ENCODE measurements around the gene PDSS2. TPM values are rescaled to one million over a fixed set of nuclear protein-coding genes. Genes with fewer than 3 reads are reported as not detected.

The PDSS2 gene
- total RNA-seq, 4 donors from 2014 or later = 2.3 to 16.9 (median 10.7) TPM

- no peaks in the 10 kb centered on the region for H3K9me3 ChIP-seq
- no peak overlapping the region for H3K4me3 ChIP-seq
- no peak for TF ChIP-seq POLR2A (IDR thresholded peaks at IDR 0.05)
- intact Hi-C loops (cut with DNase I; ENCODE audit: low total_unique reads) = no loop called here
- H3K27ac ChIP-seq = no peak overlapping the region
- no peaks in the 10 kb centered on the region for H3K4me1 ChIP-seq
- H3K36me3 ChIP-seq = no peaks in the 10 kb centered on the region
- no peaks in the 10 kb centered on the region for H3K27me3 ChIP-seq
- no peak for DNase-seq
These were observed 114.0 kb downstream of the PDSS2 start for GRCh38 chr6:107345393-107345792.

GRCh38 chr6:107344981-107345380 is 114.4 kb downstream of the PDSS2 start:
- intact Hi-C loops (cut with DNase I; ENCODE audit: low total_unique reads) = no loop called here
- Histone ChIP-seq H3K4me3 (no peak overlapping the region), H3K36me3 (no peaks in the 10 kb centered on the region), H3K9me3 (no peaks in the 10 kb centered on the region), H3K27me3 (no peaks in the 10 kb centered on the region), H3K27ac (no peak overlapping the region), H3K4me1 (no peaks in the 10 kb centered on the region)
- DNase-seq = no peak
- no peak for TF ChIP-seq POLR2A (IDR thresholded peaks at IDR 0.05)
- no peak for TF ChIP-seq CTCF (IDR thresholded peaks at IDR 0.05)

- H3K27me3 ChIP-seq = no peaks in the 10 kb centered on the region
- DNase-seq = no peak
- no peaks in the 10 kb centered on the region for H3K36me3 ChIP-seq
- intact Hi-C loops (cut with DNase I; ENCODE audit: low total_unique reads) = no loop called here
- no peak for TF ChIP-seq POLR2A (IDR thresholded peaks at IDR 0.05)
- H3K27ac ChIP-seq = no peak overlapping the region
- H3K4me1 ChIP-seq = no peaks in the 10 kb centered on the region
- no peaks in the 10 kb centered on the region for H3K9me3 ChIP-seq
- H3K4me3 ChIP-seq = no peak overlapping the region
These were observed 115.0 kb downstream of the PDSS2 start for GRCh38 chr6:107344383-107344782.

GRCh38 chr6:107342144-107342543 is 117.2 kb downstream of the PDSS2 start:
- no peak overlapping the region for H3K4me3 ChIP-seq
- intact Hi-C loops (cut with DNase I; ENCODE audit: low total_unique reads) = no loop called here
- no peak overlapping the region for H3K27ac ChIP-seq
- no peaks in the 10 kb centered on the region for H3K27me3 ChIP-seq
- no peaks in the 10 kb centered on the region for H3K36me3 ChIP-seq
- no peak for TF ChIP-seq CTCF (IDR thresholded peaks at IDR 0.05)
- no peak for TF ChIP-seq POLR2A (IDR thresholded peaks at IDR 0.05)
- H3K4me1 ChIP-seq = no peaks in the 10 kb centered on the region
- no peak for DNase-seq
- H3K9me3 ChIP-seq = no peaks in the 10 kb centered on the region

- H3K27me3 ChIP-seq = no peaks in the 10 kb centered on the region
- no peaks in the 10 kb centered on the region for H3K36me3 ChIP-seq
- H3K27ac ChIP-seq = no peak overlapping the region
- no peak overlapping the region for H3K4me3 ChIP-seq
- no peaks in the 10 kb centered on the region for H3K9me3 ChIP-seq
- H3K4me1 ChIP-seq = no peaks in the 10 kb centered on the region
- TF ChIP-seq POLR2A (IDR thresholded peaks at IDR 0.05) (no peak), CTCF (IDR thresholded peaks at IDR 0.05) (no peak)
- intact Hi-C loops (cut with DNase I; ENCODE audit: low total_unique reads) = no loop called here
- DNase-seq = no peak
These were observed 118.5 kb downstream of the PDSS2 start for GRCh38 chr6:107340881-107341280.

GRCh38 chr6:107337191-107337741 is 122.1 kb downstream of the PDSS2 start:
- TF ChIP-seq CTCF (IDR thresholded peaks at IDR 0.05) (no peak), POLR2A (IDR thresholded peaks at IDR 0.05) (no peak)
- no peaks in the 10 kb centered on the region for H3K27me3 ChIP-seq
- H3K36me3 ChIP-seq = no peaks in the 10 kb centered on the region
- DNase-seq = no peak
- no peaks in the 10 kb centered on the region for H3K9me3 ChIP-seq
- H3K4me3 ChIP-seq = no peak overlapping the region
- H3K4me1 ChIP-seq = no peaks in the 10 kb centered on the region
- H3K27ac ChIP-seq = no peak overlapping the region
- intact Hi-C loops (cut with DNase I; ENCODE audit: low total_unique reads) = no loop called here
